ENCODE measurements around the gene MYCN.

DNA sequence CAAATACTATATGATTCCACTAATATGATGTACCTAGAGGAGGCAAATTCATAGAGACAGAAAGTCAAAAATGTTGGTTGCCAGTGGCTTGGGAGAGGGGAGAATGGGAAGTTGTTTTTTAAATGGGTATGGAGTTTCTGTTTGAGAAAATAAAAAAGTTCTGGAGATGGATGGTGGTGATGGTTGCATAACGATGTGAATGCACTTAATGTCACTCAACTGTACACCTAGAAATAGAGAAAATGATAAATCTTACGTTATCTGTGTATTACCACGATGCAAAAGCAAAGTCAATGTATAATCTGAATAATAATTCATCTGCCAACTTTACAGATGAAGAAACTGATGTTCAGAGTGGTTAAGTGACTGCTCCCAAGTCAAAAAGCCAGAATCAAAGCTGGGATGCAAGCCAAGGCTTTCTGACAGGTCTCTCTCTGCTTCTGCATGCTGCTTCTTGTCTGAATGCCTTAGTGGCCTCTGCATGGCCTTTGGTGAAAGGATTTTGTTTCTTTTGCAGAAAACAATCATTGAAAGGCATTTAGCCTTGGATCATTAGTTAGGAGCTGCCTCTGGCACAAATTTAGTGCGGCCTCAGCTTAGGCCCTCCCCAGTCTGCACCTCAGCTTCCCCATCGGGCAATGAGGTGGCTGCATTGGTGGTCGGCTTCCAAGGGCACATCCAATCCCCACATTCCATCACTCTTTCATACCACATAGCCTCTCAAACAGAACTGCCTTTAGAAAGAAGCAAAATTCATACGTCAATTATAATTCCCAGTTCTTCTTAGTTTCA lies 46.5 kb upstream of the MYCN start:
- TF ChIP-seq, protein P1, sequence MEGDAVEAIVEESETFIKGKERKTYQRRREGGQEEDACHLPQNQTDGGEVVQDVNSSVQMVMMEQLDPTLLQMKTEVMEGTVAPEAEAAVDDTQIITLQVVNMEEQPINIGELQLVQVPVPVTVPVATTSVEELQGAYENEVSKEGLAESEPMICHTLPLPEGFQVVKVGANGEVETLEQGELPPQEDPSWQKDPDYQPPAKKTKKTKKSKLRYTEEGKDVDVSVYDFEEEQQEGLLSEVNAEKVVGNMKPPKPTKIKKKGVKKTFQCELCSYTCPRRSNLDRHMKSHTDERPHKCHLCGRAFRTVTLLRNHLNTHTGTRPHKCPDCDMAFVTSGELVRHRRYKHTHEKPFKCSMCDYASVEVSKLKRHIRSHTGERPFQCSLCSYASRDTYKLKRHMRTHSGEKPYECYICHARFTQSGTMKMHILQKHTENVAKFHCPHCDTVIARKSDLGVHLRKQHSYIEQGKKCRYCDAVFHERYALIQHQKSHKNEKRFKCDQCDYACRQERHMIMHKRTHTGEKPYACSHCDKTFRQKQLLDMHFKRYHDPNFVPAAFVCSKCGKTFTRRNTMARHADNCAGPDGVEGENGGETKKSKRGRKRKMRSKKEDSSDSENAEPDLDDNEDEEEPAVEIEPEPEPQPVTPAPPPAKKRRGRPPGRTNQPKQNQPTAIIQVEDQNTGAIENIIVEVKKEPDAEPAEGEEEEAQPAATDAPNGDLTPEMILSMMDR (IDR thresholded peaks at IDR 0.05; ENCODE audit: insufficient read depth, low read length, poor library complexity, severe bottlenecking), result no peak
- TF ChIP-seq EZH2phosphoT487 (conservative IDR thresholded peaks at IDR 0.05; ENCODE audit: low read length), result no peak
